ENCODE results near the gene BASP1. TPM values are rescaled to one million over a fixed set of nuclear protein-coding genes. Genes with fewer than 3 reads are reported as not detected.

Gene BASP1
- total and polyA plus RNA-seq, 10 of the 15 experiments (the other 5 are each of a cell fraction or from before 2014, with no cell fraction given): 27.3 to 190 (median 102) TPM

DNA sequence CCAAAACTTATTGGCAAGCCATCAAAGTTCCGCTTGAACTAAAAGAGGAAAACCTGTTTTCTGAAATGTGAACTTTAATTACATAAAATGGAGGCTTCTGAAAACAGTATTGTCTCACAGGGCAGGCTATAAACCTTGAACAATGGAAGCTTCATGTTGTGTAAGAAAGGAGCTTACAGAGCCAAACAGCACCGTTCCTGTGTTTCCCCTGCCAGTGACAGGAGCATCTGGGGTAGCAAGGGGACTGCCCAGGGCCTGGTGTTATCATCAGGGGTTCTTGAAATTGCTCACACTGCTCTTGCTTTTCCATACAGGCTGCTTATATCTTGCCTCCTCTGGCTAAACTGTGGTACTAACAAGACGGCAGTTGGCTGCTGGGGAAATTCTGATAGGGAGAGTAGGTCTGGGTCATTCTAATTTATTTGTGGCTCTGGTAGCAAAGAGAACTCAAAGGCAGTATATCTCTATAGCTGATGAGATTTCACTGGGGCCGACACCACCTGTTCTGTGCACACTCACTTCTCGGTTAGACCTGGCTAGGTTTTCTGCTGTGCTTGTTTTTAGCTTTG is 40.4 kb downstream of the BASP1 start (continued):
- peak; percentile 48 for TF ChIP-seq YY1 (IDR thresholded peaks at IDR 0.05; ENCODE audit: low read depth, low read length)
- TF ChIP-seq EP300 (IDR thresholded peaks at IDR 0.05; ENCODE audit: borderline replicate concordance in 1 of 2, control insufficient read depth in 1 of 2, low read depth in 2 of 2, low read length in 2 of 2): peak; percentile 74 to 76; a peak in 2 of 4 replicates
- TF ChIP-seq, protein P1, sequence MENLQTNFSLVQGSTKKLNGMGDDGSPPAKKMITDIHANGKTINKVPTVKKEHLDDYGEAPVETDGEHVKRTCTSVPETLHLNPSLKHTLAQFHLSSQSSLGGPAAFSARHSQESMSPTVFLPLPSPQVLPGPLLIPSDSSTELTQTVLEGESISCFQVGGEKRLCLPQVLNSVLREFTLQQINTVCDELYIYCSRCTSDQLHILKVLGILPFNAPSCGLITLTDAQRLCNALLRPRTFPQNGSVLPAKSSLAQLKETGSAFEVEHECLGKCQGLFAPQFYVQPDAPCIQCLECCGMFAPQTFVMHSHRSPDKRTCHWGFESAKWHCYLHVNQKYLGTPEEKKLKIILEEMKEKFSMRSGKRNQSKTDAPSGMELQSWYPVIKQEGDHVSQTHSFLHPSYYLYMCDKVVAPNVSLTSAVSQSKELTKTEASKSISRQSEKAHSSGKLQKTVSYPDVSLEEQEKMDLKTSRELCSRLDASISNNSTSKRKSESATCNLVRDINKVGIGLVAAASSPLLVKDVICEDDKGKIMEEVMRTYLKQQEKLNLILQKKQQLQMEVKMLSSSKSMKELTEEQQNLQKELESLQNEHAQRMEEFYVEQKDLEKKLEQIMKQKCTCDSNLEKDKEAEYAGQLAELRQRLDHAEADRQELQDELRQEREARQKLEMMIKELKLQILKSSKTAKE (IDR thresholded peaks at IDR 0.05; ENCODE audit: low read depth, poor library complexity, severe bottlenecking): peak; percentile 92
- 0 out of 2 replicates have a peak, but pooled peaks have one; percentile 28 for TF ChIP-seq BACH1 (IDR thresholded peaks at IDR 0.05; ENCODE audit: borderline replicate concordance)
- TF ChIP-seq ZNF384 (IDR thresholded peaks at IDR 0.05; ENCODE audit: borderline replicate concordance, low read depth, low read length): no peak
- TF ChIP-seq MXI1 (IDR thresholded peaks at IDR 0.05; ENCODE audit: low read depth, low read length): 0 out of 2 replicates have a peak, but pooled peaks have one; percentile 33
- peak; percentile 45; the same call in 1 of the 2 replicates for TF ChIP-seq TCF7 (IDR thresholded peaks at IDR 0.05; ENCODE audit: borderline replicate concordance)
- peak; percentile 70 for TF ChIP-seq TCF12 (IDR thresholded peaks at IDR 0.05; ENCODE audit: low read depth, low read length)
- no peak for TF ChIP-seq TBL1XR1 (IDR thresholded peaks at IDR 0.05; ENCODE audit: low read depth, low read length)
- no peak for TF ChIP-seq SREBF2 (IDR thresholded peaks at IDR 0.05; ENCODE audit: low read length)
- TF ChIP-seq TAF1 (IDR thresholded peaks at IDR 0.05; ENCODE audit: borderline replicate concordance, low read depth, low read length): no peak
- no peak for TF ChIP-seq CHD4 (IDR thresholded peaks at IDR 0.05)
- peak; percentile 66; the same call in 1 of the 2 replicates for TF ChIP-seq PAX5 (IDR thresholded peaks at IDR 0.05; ENCODE audit: borderline replicate concordance, low read depth, low read length)
- TF ChIP-seq SRF (IDR thresholded peaks at IDR 0.05; ENCODE audit: low read depth in 2 of 2, low read length in 2 of 2): peak in 1 of 2 experiments; percentile 42; a peak in 1 of 4 replicates
- TF ChIP-seq, protein P2, sequence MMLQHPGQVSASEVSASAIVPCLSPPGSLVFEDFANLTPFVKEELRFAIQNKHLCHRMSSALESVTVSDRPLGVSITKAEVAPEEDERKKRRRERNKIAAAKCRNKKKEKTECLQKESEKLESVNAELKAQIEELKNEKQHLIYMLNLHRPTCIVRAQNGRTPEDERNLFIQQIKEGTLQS (IDR thresholded peaks at IDR 0.05; ENCODE audit: borderline replicate concordance, extremely low read depth, low read depth, low read length): no peak
- peak; percentile 22 for TF ChIP-seq KLF5 (IDR thresholded peaks at IDR 0.05; ENCODE audit: partially characterized antibody)
- TF ChIP-seq GATAD2B (conservative IDR thresholded peaks at IDR 0.05; ENCODE audit: low read depth): no peak
- TF ChIP-seq SUZ12 (IDR thresholded peaks at IDR 0.05; ENCODE audit: unreplicated experiment): no peak
- TF ChIP-seq IKZF2 (IDR thresholded peaks at IDR 0.05): peak; percentile 81 to 90; a peak in 3 of 4 replicates
- TF ChIP-seq HDAC6 (IDR thresholded peaks at IDR 0.05; ENCODE audit: unreplicated experiment): no peak
- TF ChIP-seq BCL11A (IDR thresholded peaks at IDR 0.05; ENCODE audit: low read depth, low read length): peak; percentile 83
- no peak for TF ChIP-seq SREBF1 (IDR thresholded peaks at IDR 0.05; ENCODE audit: low read length)
- TF ChIP-seq, protein P3, sequence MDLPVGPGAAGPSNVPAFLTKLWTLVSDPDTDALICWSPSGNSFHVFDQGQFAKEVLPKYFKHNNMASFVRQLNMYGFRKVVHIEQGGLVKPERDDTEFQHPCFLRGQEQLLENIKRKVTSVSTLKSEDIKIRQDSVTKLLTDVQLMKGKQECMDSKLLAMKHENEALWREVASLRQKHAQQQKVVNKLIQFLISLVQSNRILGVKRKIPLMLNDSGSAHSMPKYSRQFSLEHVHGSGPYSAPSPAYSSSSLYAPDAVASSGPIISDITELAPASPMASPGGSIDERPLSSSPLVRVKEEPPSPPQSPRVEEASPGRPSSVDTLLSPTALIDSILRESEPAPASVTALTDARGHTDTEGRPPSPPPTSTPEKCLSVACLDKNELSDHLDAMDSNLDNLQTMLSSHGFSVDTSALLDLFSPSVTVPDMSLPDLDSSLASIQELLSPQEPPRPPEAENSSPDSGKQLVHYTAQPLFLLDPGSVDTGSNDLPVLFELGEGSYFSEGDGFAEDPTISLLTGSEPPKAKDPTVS (IDR thresholded peaks at IDR 0.05; ENCODE audit: low read depth, low read length): no peak
- TF ChIP-seq, protein P4, sequence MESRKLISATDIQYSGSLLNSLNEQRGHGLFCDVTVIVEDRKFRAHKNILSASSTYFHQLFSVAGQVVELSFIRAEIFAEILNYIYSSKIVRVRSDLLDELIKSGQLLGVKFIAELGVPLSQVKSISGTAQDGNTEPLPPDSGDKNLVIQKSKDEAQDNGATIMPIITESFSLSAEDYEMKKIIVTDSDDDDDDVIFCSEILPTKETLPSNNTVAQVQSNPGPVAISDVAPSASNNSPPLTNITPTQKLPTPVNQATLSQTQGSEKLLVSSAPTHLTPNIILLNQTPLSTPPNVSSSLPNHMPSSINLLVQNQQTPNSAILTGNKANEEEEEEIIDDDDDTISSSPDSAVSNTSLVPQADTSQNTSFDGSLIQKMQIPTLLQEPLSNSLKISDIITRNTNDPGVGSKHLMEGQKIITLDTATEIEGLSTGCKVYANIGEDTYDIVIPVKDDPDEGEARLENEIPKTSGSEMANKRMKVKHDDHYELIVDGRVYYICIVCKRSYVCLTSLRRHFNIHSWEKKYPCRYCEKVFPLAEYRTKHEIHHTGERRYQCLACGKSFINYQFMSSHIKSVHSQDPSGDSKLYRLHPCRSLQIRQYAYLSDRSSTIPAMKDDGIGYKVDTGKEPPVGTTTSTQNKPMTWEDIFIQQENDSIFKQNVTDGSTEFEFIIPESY (IDR thresholded peaks at IDR 0.05): no peak
- peak; percentile 88; the same call in 1 of the 2 replicates for TF ChIP-seq NFIC (IDR thresholded peaks at IDR 0.05; ENCODE audit: low read depth, low read length)
